GM18505 (cell line): ENCODE results near the gene RNF114.
"Not testable (repeated sequence)": the region's sequence is repeated elsewhere in the genome, so short reads cannot be mapped to it uniquely, and the experiment has no call there.

ENCODE experiments used
- ATAC-seq: cut with Tn5 transposase; IDR thresholded peaks from one replicate; pipeline ENCODE4 v1.9.1; 2021; ENCODE audit not compliant: unreplicated experiment
- POLR2A ChIP-seq: IDR thresholded peaks from 4 replicates; pipeline ENCODE4 v1.6.1; 2011; ENCODE audit warnings: borderline replicate concordance; ENCODE audit not compliant: insufficient read depth, insufficient read length; ENCODE audit errors: extremely low read depth

The RNF114 gene

GRCh38 chr20:49951151-49951550 is 15.0 kb downstream of the RNF114 start:
- no peak for ATAC-seq
- no peak for TF ChIP-seq POLR2A

GRCh38 chr20:49955167-49955566 is 19.0 kb downstream of the RNF114 start:
- ATAC-seq = no peak
- TF ChIP-seq POLR2A = no peak

DNA sequence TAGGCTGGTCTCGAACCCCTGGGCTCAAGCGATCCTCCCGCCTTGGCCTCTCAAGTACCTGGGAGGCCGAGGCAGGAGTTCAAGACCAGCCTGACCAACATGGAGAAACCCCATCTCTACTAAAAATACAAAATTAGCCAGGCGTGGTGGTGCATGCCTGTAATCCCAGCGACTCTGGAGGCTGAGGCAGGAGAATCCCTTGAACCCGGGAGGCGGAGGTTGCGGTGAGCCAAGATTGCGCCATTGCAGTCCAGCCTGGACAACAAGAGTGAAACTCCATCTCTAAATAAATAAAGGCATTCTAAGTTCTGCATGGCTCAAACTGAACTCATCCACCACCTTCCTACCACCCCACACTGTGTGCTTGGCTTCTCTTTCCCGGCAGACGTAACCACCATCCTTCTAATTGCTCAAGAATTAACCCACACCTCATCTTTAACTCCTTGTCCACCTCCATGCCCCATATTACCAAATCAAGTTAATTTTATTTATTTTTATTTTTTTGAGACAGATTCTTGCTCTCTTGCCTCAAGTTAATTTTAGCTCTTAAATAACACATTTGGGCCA is 19.7 kb downstream of the RNF114 start:
- ATAC-seq = not testable (repeated sequence)

DNA sequence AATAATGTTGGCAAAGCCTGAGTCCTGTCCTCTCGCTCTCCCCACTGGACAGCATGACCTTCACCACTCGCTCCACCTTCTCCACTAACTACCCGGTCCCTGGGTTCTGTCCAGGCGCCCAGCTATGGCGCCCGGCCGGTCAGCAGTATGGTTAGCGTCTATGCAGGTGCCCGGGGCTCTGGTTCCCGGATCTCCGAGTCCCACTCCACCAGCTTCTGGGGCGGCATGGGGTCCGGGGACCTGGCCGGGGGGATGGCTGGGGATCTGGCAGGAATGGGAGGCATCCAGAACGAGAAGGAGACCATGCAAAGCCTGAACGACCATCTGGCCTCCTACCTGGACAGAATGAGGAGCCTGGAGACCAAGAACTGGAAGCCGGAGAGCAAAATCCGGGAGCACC is 20.5 kb downstream of the RNF114 start:
- no peak for TF ChIP-seq POLR2A
- no peak for ATAC-seq

GRCh38 chr20:49957089-49957938 is 21.1 kb downstream of the RNF114 start:
- ATAC-seq = not testable (repeated sequence)

DNA sequence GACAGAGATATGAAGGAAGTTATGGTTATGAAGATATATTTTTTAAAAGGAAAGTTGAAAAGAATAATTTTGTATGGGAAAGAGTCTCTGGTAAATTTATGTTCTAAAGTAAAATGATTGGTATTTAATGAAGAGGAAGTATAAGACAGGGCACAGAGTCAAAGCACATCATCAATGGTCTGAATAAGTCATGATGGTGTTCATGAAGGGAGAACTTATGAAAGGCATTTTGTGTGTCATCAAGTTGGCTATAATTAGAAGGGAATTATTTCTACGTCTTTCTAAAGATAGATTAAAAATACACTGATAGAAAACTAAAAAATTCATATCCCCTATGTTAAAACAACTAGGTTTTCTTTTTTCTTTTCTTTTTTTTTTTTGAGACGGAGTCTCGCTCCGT is 25.2 kb downstream of the RNF114 start:
- TF ChIP-seq POLR2A = no peak

DNA sequence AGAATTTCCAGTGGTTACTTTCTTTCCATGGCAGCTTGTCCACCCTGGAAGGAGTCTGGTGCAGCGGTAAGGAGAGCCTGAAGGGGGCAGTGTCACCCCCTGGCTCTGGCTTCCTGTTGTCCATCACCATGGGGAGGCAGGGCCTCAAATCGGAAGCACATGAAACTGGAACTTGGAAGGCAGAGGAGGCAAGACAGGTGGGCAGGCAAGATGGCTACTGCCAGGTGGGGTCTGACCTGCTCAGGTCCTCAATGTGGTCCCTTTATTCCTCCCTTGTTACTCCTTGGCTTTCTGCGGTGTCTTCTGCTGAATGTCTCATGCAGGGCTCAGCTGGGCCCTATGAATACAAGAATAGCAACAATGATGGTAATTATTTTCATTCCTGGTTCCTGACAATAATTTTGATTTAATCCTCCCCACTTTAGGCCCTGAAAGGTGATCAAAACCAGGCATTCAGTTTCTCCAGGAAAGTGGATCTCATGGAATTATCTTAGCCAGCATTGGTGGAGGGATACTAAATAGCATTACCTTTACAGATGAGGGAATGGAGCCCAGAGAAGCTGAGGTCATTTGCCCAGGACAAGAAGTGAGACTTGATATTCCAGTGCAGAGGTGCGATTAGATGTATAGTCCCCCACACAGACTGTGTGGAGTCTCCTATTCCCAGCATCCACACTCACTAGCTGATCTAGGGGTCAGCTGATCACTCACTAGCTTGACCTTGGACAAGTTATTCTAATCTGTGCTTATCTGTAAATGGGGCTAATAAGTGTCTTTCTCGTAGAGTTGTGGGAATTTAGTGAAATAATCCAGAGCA is 29.0 kb downstream of the RNF114 start:
- no peak for ATAC-seq
- no peak for TF ChIP-seq POLR2A

More for the DNA sequence above, 25.2 kb downstream of the RNF114 start:
- ATAC-seq = no peak

DNA sequence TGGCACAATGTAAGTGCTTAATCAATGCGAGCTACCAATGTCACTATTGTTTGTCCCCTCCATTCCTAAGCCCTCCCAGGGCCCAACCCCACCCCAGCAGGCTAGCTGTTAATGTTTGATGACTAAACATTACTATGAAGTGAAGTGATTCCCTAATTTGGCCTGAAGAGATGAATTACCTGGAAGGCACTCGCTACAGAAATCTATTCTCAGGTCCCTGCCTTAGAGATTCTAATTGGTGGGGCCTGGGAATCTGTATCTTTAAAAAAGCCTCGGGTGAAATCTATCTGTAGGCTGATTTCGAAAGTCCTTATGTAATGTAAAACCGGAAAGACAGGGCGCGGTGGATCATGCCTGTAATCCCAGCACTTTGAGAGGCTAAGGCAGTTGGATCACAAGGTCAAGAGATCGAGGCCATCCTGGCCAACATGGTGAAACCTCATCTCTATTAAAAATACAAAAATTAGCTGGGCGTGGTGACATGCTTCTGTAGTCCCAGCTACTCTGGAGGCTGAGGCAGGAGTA is 29.6 kb downstream of the RNF114 start:
- no peak for TF ChIP-seq POLR2A

DNA sequence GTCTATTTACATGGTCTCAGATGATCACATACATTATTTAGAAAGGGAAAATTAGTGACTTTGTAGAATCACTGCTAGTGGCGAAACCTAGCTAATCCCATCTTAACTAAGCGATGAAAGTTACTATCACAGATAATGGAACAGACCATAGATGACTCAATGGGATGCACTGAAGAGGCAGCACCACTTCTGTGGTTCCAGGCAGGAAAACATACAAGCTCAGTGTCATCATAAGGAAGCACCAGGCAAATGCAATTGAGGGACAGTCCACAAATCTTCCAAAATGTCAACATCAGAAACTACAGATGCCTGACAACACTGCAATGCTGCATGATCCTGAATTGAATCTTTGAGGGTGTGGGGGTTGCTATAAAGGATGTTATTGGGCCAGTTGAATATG is 30.7 kb downstream of the RNF114 start:
- no peak for ATAC-seq
- TF ChIP-seq POLR2A = no peak

More for the DNA sequence above, 29.6 kb downstream of the RNF114 start:
- ATAC-seq = no peak

DNA sequence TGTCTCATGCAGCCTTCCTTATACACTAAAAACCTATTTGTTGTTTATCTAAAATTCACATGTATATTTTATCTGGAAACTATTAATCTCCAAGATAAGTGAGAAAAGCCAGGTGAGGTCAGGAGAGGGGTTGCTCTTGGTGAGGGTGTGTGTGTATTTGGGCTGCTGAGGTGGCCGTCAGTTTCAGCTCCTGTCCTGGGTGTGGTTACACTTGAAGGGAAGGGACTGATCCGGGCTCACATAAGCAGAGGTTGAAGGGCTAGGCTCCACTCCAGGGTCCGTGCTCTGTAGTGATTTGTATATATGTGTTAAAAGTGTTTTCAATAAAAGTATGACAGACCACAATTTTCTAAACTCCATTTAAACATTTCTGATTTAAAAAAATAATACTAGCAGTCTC is 33.0 kb downstream of the RNF114 start:
- no peak for TF ChIP-seq POLR2A
- ATAC-seq = no peak

DNA sequence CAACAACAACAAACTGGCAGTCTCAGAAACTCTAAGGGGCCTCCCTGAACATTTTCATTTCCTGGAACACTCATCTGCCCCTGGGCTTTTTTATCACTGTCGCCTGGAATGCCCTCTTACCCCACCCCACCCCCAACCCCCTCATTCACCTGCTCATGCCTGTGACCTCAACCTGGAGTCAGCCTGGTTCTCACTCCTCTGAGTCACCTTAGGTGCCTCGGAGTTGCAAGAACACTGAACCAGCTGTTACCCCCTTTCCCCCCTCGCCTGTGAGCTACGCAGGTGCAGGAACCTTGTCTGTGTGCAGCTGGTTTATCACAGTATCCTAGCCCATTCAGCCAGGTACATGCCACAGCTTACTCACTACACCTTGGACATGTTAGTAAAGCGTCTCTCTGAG is 33.7 kb downstream of the RNF114 start:
- TF ChIP-seq POLR2A = no peak
- no peak for ATAC-seq

- TF ChIP-seq POLR2A = no peak
- no peak for ATAC-seq
Observed at GRCh38 chr20:49970498-49970897, 34.3 kb downstream of the RNF114 start.

- TF ChIP-seq POLR2A = no peak
- ATAC-seq = no peak
Observed at GRCh38 chr20:49973981-49974380, 37.8 kb downstream of the RNF114 start.

GRCh38 chr20:49976542-49976941 is 40.3 kb downstream of the RNF114 start:
- TF ChIP-seq POLR2A = no peak
- no peak for ATAC-seq

DNA sequence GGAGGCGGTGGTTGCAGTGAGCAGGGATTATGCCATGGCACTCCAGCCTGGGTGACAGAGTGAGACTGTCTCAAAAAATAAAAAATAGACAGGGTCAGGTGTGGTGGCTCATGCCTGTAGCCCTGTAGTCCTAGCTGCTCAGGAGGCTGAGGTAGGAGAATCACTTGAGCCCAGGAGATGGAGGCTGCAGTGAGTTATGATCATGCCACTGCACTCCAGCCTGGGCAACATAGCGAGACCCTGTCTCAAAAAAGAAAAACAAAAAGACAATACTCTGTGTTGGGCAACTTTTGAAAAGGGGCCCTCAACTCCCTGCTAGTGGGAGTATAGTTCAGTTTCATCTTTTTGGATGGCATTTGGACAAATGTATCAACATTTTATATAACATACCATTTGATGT is 41.5 kb downstream of the RNF114 start:
- ATAC-seq = not testable (repeated sequence)
